ENCODE measurements around the gene SPATA3.
A peak's percentile ranks its signal among the peaks of the same experiment; 100 is the strongest.

SPATA3 gene

DNA sequence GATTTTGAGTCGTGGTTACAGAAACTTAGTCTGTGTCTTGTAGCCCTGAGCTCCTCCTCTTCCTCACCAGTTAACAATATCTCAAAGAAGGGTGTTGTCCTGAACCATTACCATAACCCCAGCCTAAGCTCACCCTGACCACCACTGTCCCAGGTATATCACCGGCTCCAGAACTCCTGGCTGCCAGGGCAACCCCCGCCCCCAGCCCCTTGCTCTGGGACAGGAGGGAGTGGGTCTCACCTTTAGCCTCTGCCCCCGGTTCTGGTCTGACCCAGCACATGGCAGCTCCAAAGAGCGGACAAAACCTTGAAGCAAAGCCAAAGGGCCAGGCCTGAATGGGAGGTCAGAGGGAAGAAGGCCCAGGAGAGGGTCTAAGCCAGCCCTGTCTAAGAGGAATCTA lies 55.2 kb downstream of the SPATA3 start:
- no peak for DNase-seq

DNA sequence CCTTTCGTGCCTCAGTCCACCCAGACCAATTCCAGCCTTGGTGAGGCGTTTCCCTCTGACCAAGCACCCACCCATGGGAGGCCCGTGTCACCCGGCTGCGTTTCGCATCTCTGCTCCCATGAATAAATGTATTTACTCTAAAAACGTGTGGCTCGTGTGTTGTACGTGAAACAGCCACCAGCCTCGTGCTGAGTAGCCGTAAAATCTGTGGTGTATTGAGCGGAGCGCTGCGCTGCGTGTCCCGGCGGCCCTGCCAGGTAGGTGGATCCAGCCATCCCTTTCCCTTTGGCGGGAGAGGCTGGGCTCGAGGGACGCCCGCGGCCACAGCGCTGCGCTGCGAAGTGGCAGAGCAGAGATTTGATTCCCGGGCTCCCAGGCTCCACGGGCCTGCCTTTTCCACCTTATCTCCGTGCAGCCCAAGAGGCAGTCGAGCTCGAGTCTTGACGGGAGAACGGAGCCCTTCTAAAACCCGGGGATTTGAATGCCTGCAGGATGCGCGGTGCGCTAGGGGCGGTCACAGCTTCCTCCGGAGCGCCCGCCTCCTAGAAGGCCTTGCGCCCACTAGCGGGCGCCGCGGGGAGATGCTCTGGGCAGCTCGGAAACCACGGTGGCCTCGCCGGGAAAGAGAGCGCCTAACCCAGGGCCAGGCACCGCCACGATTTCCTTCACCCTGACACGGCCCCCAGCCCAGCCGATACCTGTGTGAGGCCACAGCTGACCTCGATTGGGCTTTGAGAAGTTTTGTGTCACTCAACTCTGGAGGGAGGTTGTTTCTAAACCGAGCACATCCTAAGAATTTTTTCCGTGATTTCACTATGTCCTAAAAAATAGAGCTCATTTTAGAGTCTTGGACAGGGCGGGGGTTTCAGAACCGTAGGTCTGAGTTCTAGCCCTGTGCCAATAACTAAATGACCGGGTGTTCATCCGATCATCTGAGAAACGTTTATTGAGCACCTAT lies 56.9 kb downstream of the SPATA3 start:
- peak; percentile 30 to 74 for DNase-seq

- DNase-seq = no peak
These were observed 57.9 kb downstream of the SPATA3 start for GRCh38 chr2:231053846-231054245.

GRCh38 chr2:231056453-231057416 lies 60.8 kb downstream of the SPATA3 start, which contains the start of gene PSMD1:
Gene PSMD1 (plus strand): TSS chr2:231056867. CDS start chr2:231057026, 159 bp downstream.
- DNase-seq = peak; percentile 57 to 87

GRCh38 chr2:231057590-231057989 lies 61.7 kb downstream of the SPATA3 start:
- DNase-seq = no peak
